Adrenal gland (tissue), 12 donors: ENCODE measurements around the gene ATP13A5. TPM values are rescaled to one million over a fixed set of nuclear protein-coding genes. Genes with fewer than 3 reads are reported as not detected.

Experiments
- DNase-seq, 7 donors: peaks; one replicate each; pipeline ENCODE4 v3.0.0-alpha.2; 2019 to 2020
- H3K27ac ChIP-seq, 5 donors: fragments of 200-600 bp; sonication (generic) in 4 of 5; 1 replicate in 3 of 5; 2 replicates in 2 of 5; pipeline versions ENCODE4 v1.5.1 to v1.8.0; 2016 to 2020; ENCODE audit warnings: mild to moderate bottlenecking in 1 of 5
- H3K27me3 ChIP-seq: fragments of 200-600 bp; 2 replicates; pipeline ENCODE4 v1.8.0; 2021
- H3K36me3 ChIP-seq, 2 donors: fragments of 200-600 bp; replicated peaks in 1 of 2; 1 replicate in 1 of 2; 2 replicates in 1 of 2; pipeline versions ENCODE4 v1.5.1 to v1.8.0; 2018 to 2022
- H3K4me1 ChIP-seq, 2 donors: fragments of 200-600 bp; replicated peaks in 1 of 2; 1 replicate in 1 of 2; 2 replicates in 1 of 2; pipeline versions ENCODE4 v1.5.1 to v1.8.0; 2018 to 2021
- H3K4me3 ChIP-seq, 4 donors: fragments of 200-600 bp; sonication (generic) in 3 of 4; one replicate each; pipeline ENCODE4 v1.5.1; 2016 to 2018
- H3K9me3 ChIP-seq, 3 donors: fragments of 200-600 bp; sonication (generic) in 1 of 3; replicated peaks in 1 of 3; 1 replicate in 2 of 3; 2 replicates in 1 of 3; pipeline versions ENCODE4 v1.5.1 to v1.8.0; 2016 to 2021
- CTCF ChIP-seq, 6 experiments: fragments of 450-650 bp in 4 of 6; fragments of 200-600 bp in 2 of 6; sonication (generic) in 1 of 6; IDR thresholded peaks; 1 replicate in 5 of 6; 2 replicates in 1 of 6; pipeline versions ENCODE4 v1.5.1 to v1.8.0; 2016 to 2021; ENCODE audit warnings: antibody characterized with exemption in 6 of 6, mild to moderate bottlenecking in 2 of 6, moderate library complexity in 1 of 6
- POLR2A ChIP-seq, 2 donors: fragments of 450-650 bp; IDR thresholded peaks; one replicate each; pipeline ENCODE4 v1.6.1; 2017; ENCODE audit warnings: antibody characterized with exemption in 2 of 2, mild to moderate bottlenecking in 2 of 2, moderate library complexity in 1 of 2
- WGBS, 4 donors: extraction: QIAGEN DNeasy Blood & Tissue Kit in 2 of 4; methylation state at CpG; one replicate each; pipeline versions ENCODE4 v1.1.5 to v1.1.7; 2013 to 2017; 5-methylcytosine and 5-hydroxymethylcytosine counted together
- intact Hi-C, 2 donors: fragments of 100-400 bp; cut with DNase I; formaldehyde crosslinking; loops; one replicate each; pipeline versions ENCODE4 v1.14.1 to v1.15.0; 2022 to 2023
- polyA plus RNA-seq, 3 donors: library from polyadenylated mRNA; stranded (reverse); fragments of 200-250 nt in 2 of 3; fragments of 350-450 nt in 1 of 3; fragmentation: Illumina TruSeq in 1 of 3; extraction: RNeasy Lipid Tissue Mini Kit (QIAGEN cat#74804) in 1 of 3; gene quantifications; one replicate each; pipeline ENCODE4 v1.2.3, GENCODE V29; 2013 to 2014
- total RNA-seq, 9 donors: library from RNA; depleted of rRNA in 4 of 9; stranded (reverse); fragments of >200 nt in 4 of 9; fragments of 120-200 nt in 1 of 9; fragmentation: NEBNext Ultra II Directional in 1 of 9; extraction: Animal tissue kit (Norgen Biotek cat#: 25700) in 1 of 9; gene quantifications; one replicate each; pipeline versions ENCODE4 v1.1.0 to v1.2.4, GENCODE V29; 2013 to 2023
- donor health status: healthy with polysubstance abuse.
- donor health status: Bipolar disorder and iron deficiency.
- donor health status: DM: yes; HTN: yes; CAD: no.
- donor health status: DM: no; HTN: no; CAD: no.
- donor health status: DM: no; HTN: no; CAD: no.
- donor health status: DM: yes; HTN: yes; CAD: no.

The ATP13A5 gene
- total and polyA plus RNA-seq, 12 donors = 1.1 TPM; not detected in 11

GRCh38 chr3:193240436-193240849 lies 138.1 kb downstream of the ATP13A5 start:
- Histone ChIP-seq H3K4me3 (peak overlapping the region in 2 of 4 donors; percentile 35 to 68), H3K27ac (no peak overlapping the region), H3K36me3 (no peaks in the 10 kb centered on the region), H3K4me1 (no peaks in the 10 kb centered on the region), H3K27me3 (no peaks in the 10 kb centered on the region), H3K9me3 (no peaks in the 10 kb centered on the region)
- no peak for TF ChIP-seq POLR2A (IDR thresholded peaks at IDR 0.05)
- no peak for TF ChIP-seq CTCF (IDR thresholded peaks at IDR 0.05)
- DNase-seq = peak in 4 of 7 donors; percentile 2 to 27 (median 21)
- WGBS, 4 donors = 0 to 9% (median 2%) methylated on average over 3 to 9 of the region's 9 CpGs
- intact Hi-C loops = no loop called here

DNA sequence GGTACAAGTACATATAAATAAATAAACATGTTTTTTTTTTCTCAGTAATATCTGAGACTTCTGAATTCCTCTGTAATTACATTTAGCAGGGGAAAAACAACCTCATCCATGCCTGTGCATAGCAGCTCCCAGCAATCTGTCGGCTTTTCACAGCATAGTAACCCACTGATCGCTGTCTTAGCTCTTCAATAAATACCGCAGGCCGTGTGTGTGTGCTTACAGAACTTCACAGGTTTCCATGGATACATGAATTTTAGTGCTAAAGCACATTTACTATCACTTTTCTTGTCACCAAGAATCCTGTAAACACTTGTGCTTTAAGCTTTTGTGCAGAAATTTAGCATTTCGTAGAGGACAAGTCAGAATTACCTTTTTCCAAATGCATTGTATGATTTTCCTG lies 141.5 kb downstream of the ATP13A5 start:
- H3K27me3 ChIP-seq = no peaks in the 10 kb centered on the region
- no peaks in the 10 kb centered on the region for H3K36me3 ChIP-seq
- H3K4me1 ChIP-seq = no peaks in the 10 kb centered on the region
- H3K9me3 ChIP-seq = no peaks in the 10 kb centered on the region
- DNase-seq = no peak
- no peak for TF ChIP-seq POLR2A (IDR thresholded peaks at IDR 0.05)
- TF ChIP-seq CTCF (IDR thresholded peaks at IDR 0.05) = no peak
- intact Hi-C loops = no loop called here
- no peak overlapping the region for H3K27ac ChIP-seq
- no peak overlapping the region for H3K4me3 ChIP-seq
- 82 to 92% (median 85%) methylated on average over 5 of the region's 5 CpGs for WGBS, 4 donors

DNA sequence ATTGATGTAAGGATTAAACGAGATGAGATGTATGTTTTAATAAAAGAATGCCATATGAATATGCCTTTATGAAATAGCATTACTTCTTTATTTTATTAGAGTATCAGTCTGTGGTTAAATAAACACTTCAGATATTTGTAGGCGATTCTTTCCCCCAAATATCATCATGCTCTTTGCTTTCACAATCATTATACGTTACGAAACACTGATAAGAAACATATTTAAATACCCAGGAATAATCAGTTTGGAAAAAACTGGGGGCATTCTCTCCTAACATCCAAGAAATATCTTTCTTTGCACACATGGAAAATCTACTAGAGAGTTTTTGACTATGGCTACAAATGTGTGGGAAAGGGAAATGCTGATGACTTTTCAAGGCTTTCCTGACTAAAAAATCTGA lies 142.0 kb downstream of the ATP13A5 start:
- TF ChIP-seq CTCF (IDR thresholded peaks at IDR 0.05) = no peak
- no peak for TF ChIP-seq POLR2A (IDR thresholded peaks at IDR 0.05)
- no peak for DNase-seq
- Histone ChIP-seq H3K27me3 (no peaks in the 10 kb centered on the region), H3K27ac (no peak overlapping the region), H3K36me3 (no peaks in the 10 kb centered on the region), H3K4me3 (no peak overlapping the region), H3K4me1 (no peaks in the 10 kb centered on the region), H3K9me3 (no peaks in the 10 kb centered on the region)
- WGBS, 4 donors = 51 to 62% (median 61%) methylated on average over 4 of the region's 4 CpGs
- intact Hi-C loops = no loop called here

DNA sequence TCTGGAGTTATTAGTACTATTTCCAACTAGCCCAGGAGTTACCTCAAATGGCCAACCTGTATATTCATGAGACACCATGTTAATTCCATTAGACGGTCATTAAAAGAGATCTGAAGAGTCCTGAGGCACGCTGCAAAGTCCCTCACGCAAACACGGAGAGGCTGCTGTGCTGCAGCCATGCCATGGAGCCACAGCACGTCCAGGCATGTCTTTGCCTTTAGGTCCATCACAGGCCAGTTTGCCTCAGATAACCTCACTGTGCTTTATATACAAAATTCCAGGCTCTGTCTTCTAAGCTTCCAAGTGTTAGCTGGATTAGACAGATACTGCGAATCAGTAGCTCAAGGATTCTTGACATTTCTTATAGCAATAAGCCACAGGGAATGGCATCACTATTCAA lies 147.4 kb downstream of the ATP13A5 start:
- H3K27me3 ChIP-seq = no peaks in the 10 kb centered on the region
- intact Hi-C loops = no loop called here
- no peaks in the 10 kb centered on the region for H3K36me3 ChIP-seq
- H3K27ac ChIP-seq = no peak overlapping the region
- no peak for TF ChIP-seq CTCF (IDR thresholded peaks at IDR 0.05)
- no peak for TF ChIP-seq POLR2A (IDR thresholded peaks at IDR 0.05)
- no peak for DNase-seq
- H3K4me1 ChIP-seq = no peaks in the 10 kb centered on the region
- no peak overlapping the region for H3K4me3 ChIP-seq
- WGBS, 4 donors = 70 to 92% (median 89%) methylated on average over 6 of the region's 6 CpGs
- no peaks in the 10 kb centered on the region for H3K9me3 ChIP-seq
